Upper lobe of left lung (tissue), 4 donors: ENCODE results near the gene TNFRSF18.

Source experiments
- EP300 ChIP-seq, 4 donors: sonication (generic); formaldehyde crosslinking; IDR thresholded peaks; one replicate each; pipeline ENCODE4 v1.5.1; 2017; ENCODE audit warnings: antibody characterized with exemption in 4 of 4, control low read depth in 2 of 4
- POLR2AphosphoS5 ChIP-seq, 2 donors: sonication (generic); formaldehyde crosslinking; IDR thresholded peaks; one replicate each; pipeline ENCODE4 v1.5.1; 2017; ENCODE audit warnings: antibody characterized with exemption in 2 of 2
- TF ChIP-seq, protein P1 (sequence below), 6 experiments: fragments of 450-650 bp in 4 of 6; fragments of 200-600 bp in 2 of 6; sonication (generic) in 2 of 6; IDR thresholded peaks; one replicate each; pipeline ENCODE4 v1.5.1; 2016 to 2019; ENCODE audit warnings: antibody characterized with exemption in 6 of 6

DNA sequence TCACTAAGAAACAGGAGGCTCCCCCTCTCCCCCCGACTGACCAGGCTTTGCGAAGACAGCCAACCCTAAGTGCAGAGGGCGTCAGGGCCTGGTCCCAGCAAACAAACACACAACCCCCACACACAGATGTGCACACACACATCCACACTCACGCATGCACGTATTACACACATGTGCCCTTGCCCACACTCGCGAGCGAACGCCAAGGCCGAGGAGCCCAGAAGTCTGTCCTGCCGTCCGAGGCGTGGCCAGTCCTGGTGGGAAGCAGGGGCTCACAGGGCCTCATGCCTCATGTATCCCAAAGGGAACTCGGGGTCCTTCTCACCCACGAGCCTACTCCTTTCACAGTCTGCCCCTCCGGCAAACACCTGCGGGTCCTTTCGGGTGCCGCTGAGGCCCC is 23.4 kb upstream of the TNFRSF18 start:
- TF ChIP-seq POLR2AphosphoS5 (IDR thresholded peaks at IDR 0.05) (no peak), EP300 (IDR thresholded peaks at IDR 0.05) (no peak)
- TF ChIP-seq, protein P1, sequence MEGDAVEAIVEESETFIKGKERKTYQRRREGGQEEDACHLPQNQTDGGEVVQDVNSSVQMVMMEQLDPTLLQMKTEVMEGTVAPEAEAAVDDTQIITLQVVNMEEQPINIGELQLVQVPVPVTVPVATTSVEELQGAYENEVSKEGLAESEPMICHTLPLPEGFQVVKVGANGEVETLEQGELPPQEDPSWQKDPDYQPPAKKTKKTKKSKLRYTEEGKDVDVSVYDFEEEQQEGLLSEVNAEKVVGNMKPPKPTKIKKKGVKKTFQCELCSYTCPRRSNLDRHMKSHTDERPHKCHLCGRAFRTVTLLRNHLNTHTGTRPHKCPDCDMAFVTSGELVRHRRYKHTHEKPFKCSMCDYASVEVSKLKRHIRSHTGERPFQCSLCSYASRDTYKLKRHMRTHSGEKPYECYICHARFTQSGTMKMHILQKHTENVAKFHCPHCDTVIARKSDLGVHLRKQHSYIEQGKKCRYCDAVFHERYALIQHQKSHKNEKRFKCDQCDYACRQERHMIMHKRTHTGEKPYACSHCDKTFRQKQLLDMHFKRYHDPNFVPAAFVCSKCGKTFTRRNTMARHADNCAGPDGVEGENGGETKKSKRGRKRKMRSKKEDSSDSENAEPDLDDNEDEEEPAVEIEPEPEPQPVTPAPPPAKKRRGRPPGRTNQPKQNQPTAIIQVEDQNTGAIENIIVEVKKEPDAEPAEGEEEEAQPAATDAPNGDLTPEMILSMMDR (IDR thresholded peaks at IDR 0.05), result no peak
